K562 (cell line): ENCODE results near the gene PSD2. TPM values are rescaled to one million over a fixed set of nuclear protein-coding genes. Genes with fewer than 3 reads are reported as not detected.

Experiments used
- CREB5 ChIP-seq: fragments of 250-450 bp; sonication (Bioruptor Pico); IDR thresholded peaks from 2 replicates; pipeline ENCODE4 v1.5.0; 2020; ENCODE audit warnings: mild to moderate bottlenecking
- ESRRA ChIP-seq: fragments of 450-650 bp; IDR thresholded peaks from 2 replicates; pipeline ENCODE4 v1.6.1; 2014; ENCODE audit warnings: low read depth, mild to moderate bottlenecking, moderate library complexity, borderline replicate concordance
- ETS1 ChIP-seq: conservative IDR thresholded peaks from 2 replicates; pipeline ENCODE4 v1.6.1; 2011; ENCODE audit warnings: low read depth, mild to moderate bottlenecking, low read length; ENCODE audit not compliant: control insufficient read depth
- JUND ChIP-seq, 2 experiments: IDR thresholded peaks; 2 replicates in 1 of 2; 3 replicates in 1 of 2; pipeline ENCODE4 v1.6.1; 2011; ENCODE audit warnings: borderline replicate concordance in 2 of 2, low read depth in 2 of 2, low read length in 2 of 2, improper control_type of control experiment in 1 of 2, missing biosample characterization in 1 of 2, missing genetic modification characterization in 1 of 2, missing genetic modification reagents in 1 of 2
- MCM7 ChIP-seq, 2 experiments: fragments of 450-650 bp; IDR thresholded peaks; 2 replicates each; pipeline ENCODE4 v1.6.1; 2016 to 2018
- NBN ChIP-seq: fragments of 450-650 bp; IDR thresholded peaks from 2 replicates; pipeline ENCODE4 v1.6.1; 2016; ENCODE audit warnings: low read depth, mild to moderate bottlenecking
- NCOA2 ChIP-seq, 2 experiments: fragments of 450-650 bp; IDR thresholded peaks; 2 replicates each; pipeline ENCODE4 v1.6.1; 2018; ENCODE audit warnings: mild to moderate bottlenecking in 2 of 2, moderate library complexity in 1 of 2; ENCODE audit not compliant: partially characterized antibody in 2 of 2
- NR4A1 ChIP-seq, 2 experiments: fragments of 250-450 bp in 1 of 2; fragments of 450-650 bp in 1 of 2; sonication (Bioruptor Pico) in 1 of 2; IDR thresholded peaks; 2 replicates each; pipeline versions ENCODE4 v1.4.0 to v1.6.1; 2016 to 2020; ENCODE audit warnings: mild to moderate bottlenecking in 2 of 2, missing compliant biosample characterization in 1 of 2, missing genetic modification characterization in 1 of 2, moderate library complexity in 1 of 2
- PHF21A ChIP-seq: fragments of 450-650 bp; IDR thresholded peaks from 2 replicates; pipeline ENCODE4 v1.6.1; 2017; ENCODE audit warnings: low read depth, borderline replicate concordance
- RFX1 ChIP-seq: fragments of 450-650 bp; IDR thresholded peaks from 2 replicates; pipeline ENCODE4 v1.6.1; 2016; ENCODE audit warnings: mild to moderate bottlenecking, moderate library complexity
- SRSF3 ChIP-seq: fragments of 200-400 bp; formaldehyde crosslinking; IDR thresholded peaks from 2 replicates; pipeline ENCODE4 v1.6.1; 2016; ENCODE audit warnings: mild to moderate bottlenecking, low read length, moderate library complexity; ENCODE audit not compliant: insufficient read depth
- SRSF7 ChIP-seq: fragments of 200-400 bp; formaldehyde crosslinking; optimal IDR thresholded peaks from 2 replicates; pipeline ENCODE3; 2017; ENCODE audit warnings: mild to moderate bottlenecking, low read depth, low read length
- TEAD4 ChIP-seq, 2 experiments: sonication (generic) in 1 of 2; formaldehyde crosslinking in 1 of 2; IDR thresholded peaks; 2 replicates each; pipeline versions ENCODE4 v1.6.1 to v1.8.0; 2012 to 2022; ENCODE audit warnings: borderline replicate concordance in 1 of 2, inconsistent platforms in 1 of 2, low read length in 1 of 2, mild to moderate bottlenecking in 1 of 2, missing genetic modification reagents in 1 of 2
- WHSC1 ChIP-seq: IDR thresholded peaks from one replicate; pipeline ENCODE4 v1.6.1; 2012; ENCODE audit warnings: low read length, control low read depth, inconsistent platforms
- ZBTB43 ChIP-seq: sonication (generic); formaldehyde crosslinking; IDR thresholded peaks from 2 replicates; pipeline ENCODE4 v1.8.0; 2023; ENCODE audit warnings: mild to moderate bottlenecking, missing genetic modification reagents
- ZKSCAN3 ChIP-seq: fragments of 250-450 bp; sonication (Bioruptor Pico); IDR thresholded peaks from 2 replicates; pipeline ENCODE4 v1.4.0; 2020
- ZNF277 ChIP-seq: fragments of 250-450 bp; sonication (Bioruptor Pico); IDR thresholded peaks from 2 replicates; pipeline ENCODE4 v1.8.0; 2022; ENCODE audit warnings: inconsistent platforms, mild to moderate bottlenecking, moderate library complexity, borderline replicate concordance
- ZNF354B ChIP-seq: fragments of 250-450 bp; sonication (Bioruptor Pico); IDR thresholded peaks from 2 replicates; pipeline ENCODE4 v1.4.0; 2020
- ZNF395 ChIP-seq: fragments of 200-800 bp; sonication (Bioruptor generic); IDR thresholded peaks from 2 replicates; pipeline ENCODE4 v1.6.1; 2017; ENCODE audit warnings: missing genetic modification characterization, missing compliant biosample characterization
- ZNF584 ChIP-seq: fragments of 200-800 bp; sonication (Bioruptor generic); IDR thresholded peaks from 2 replicates; pipeline ENCODE4 v1.6.1; 2016; ENCODE audit warnings: low read depth, mild to moderate bottlenecking, missing genetic modification characterization, missing compliant biosample characterization
- polyA plus RNA-seq, 8 experiments: library from polyadenylated mRNA; depleted of rRNA in 4 of 8; stranded (reverse) in 5 of 8; unstranded in 3 of 8; fragments of >200 nt; fragmentation: Nextera tagmentation in 2 of 8; fragmentation: Illumina TruSeq in 1 of 8; extraction: Ambion mirVana in 2 of 8; extraction: Trizol in 1 of 8; gene quantifications; 2 replicates each; pipeline versions ENCODE4 v1.2.1 to v1.2.3, GENCODE V29; 2011 to 2014; ENCODE audit warnings: inconsistent platforms in 1 of 8, missing spikeins in 1 of 8
- total RNA-seq, 7 experiments: library from RNA; depleted of rRNA in 6 of 7; stranded (reverse); fragments of >200 nt in 6 of 7; fragmentation: Illumina TruSeq in 2 of 7; extraction: Trizol in 2 of 7; gene quantifications; 2 replicates each; pipeline versions ENCODE4 v1.2.1 to v1.2.3, GENCODE V29; 2011 to 2021; ENCODE audit warnings: low replicate concordance in 1 of 7

The PSD2 gene
- total and polyA plus RNA-seq, 9 of the 15 experiments (the other 6 are each of a cell fraction or from before 2014, with no cell fraction given): 0.01 to 0.09 (median 0.04) TPM; not detected in 4

GRCh38 chr5:139774980-139775661 is 20.5 kb upstream of the PSD2 start (continued):
- TF ChIP-seq SRSF7 (no peak), ZNF395 (CRISPR knock-in tag) (no peak), JUND (IDR thresholded peaks at IDR 0.05; ENCODE audit: borderline replicate concordance, low read depth, low read length) (no peak), JUND (tag; IDR thresholded peaks at IDR 0.05; ENCODE audit: borderline replicate concordance, low read depth, low read length) (peak; percentile 15; the same call in 1 of the 3 replicates), TEAD4 (IDR thresholded peaks at IDR 0.05; ENCODE audit: low read length) (0 out of 2 replicates have a peak, but pooled peaks have one; percentile 32), TEAD4 (CRISPR knock-in tag; IDR thresholded peaks at IDR 0.05; ENCODE audit: borderline replicate concordance) (no peak), ETS1 (no peak), RFX1 (no peak), NR4A1 (CRISPR knock-in tag; IDR thresholded peaks at IDR 0.05) (no peak), NR4A1 (tag; IDR thresholded peaks at IDR 0.05) (no peak), CREB5 (CRISPR knock-in tag) (no peak), SRSF3 (no peak), PHF21A (no peak), NBN (peak; percentile 17; the same call in 1 of the 2 replicates), ZBTB43 (CRISPR knock-in tag) (no peak), NCOA2 (IDR thresholded peaks at IDR 0.05; ENCODE audit: partially characterized antibody in 2 of 2) (no peak), ESRRA (peak; percentile 69; the same call in 1 of the 2 replicates), ZKSCAN3 (CRISPR knock-in tag) (no peak), ZNF584 (CRISPR knock-in tag) (no peak), MCM7 (IDR thresholded peaks at IDR 0.05) (no peak), ZNF354B (CRISPR knock-in tag) (no peak), ZNF277 (CRISPR knock-in tag) (no peak), WHSC1 (no peak)
